ENCODE results near the gene APBB2.
"Not testable (repeated sequence)": the region's sequence is repeated elsewhere in the genome, so short reads cannot be mapped to it uniquely, and the experiment has no call there.

GRCh38 chr4:41059411-41059810 is 154.9 kb downstream of the APBB2 start:
- TF ChIP-seq CTCF, EP300, POLR2A (IDR thresholded peaks at IDR 0.05): not testable (repeated sequence)
